GM23338 (cell line): ENCODE data around the gene MAN1C1.

ENCODE experiments used
- CREB1 ChIP-seq: fragments of 250-450 bp; sonication (Bioruptor Pico); IDR thresholded peaks from 2 replicates; pipeline ENCODE4 v1.5.0; 2020; ENCODE audit warnings: low read depth, mild to moderate bottlenecking, moderate library complexity
- EZH2 ChIP-seq: fragments of 200-600 bp; sonication (generic); IDR thresholded peaks from one replicate; pipeline ENCODE4 v1.8.0; 2017; ENCODE audit warnings: antibody characterized with exemption, mild to moderate bottlenecking, low read depth; ENCODE audit not compliant: unreplicated experiment
- EZH2phosphoT487 ChIP-seq: fragments of 200-600 bp; sonication (generic); IDR thresholded peaks from one replicate; pipeline ENCODE4 v1.8.1; 2018; ENCODE audit warnings: antibody characterized with exemption; ENCODE audit not compliant: unreplicated experiment
- JUNB ChIP-seq: IDR thresholded peaks from one replicate; pipeline ENCODE4 v1.6.1; 2016; ENCODE audit warnings: antibody characterized with exemption; ENCODE audit not compliant: unreplicated experiment
- NANOG ChIP-seq: IDR thresholded peaks from 2 replicates; pipeline ENCODE4 v1.6.1; 2016; ENCODE audit warnings: antibody characterized with exemption, borderline replicate concordance
- POLR2AphosphoS5 ChIP-seq: IDR thresholded peaks from 2 replicates; pipeline ENCODE4 v1.6.1; 2016; ENCODE audit warnings: antibody characterized with exemption, low read depth
- STAT1 ChIP-seq: IDR thresholded peaks from one replicate; pipeline ENCODE4 v1.6.1; 2016; ENCODE audit warnings: antibody characterized with exemption; ENCODE audit not compliant: unreplicated experiment
- ZNF114 ChIP-seq: fragments of 250-450 bp; sonication (Bioruptor Pico); IDR thresholded peaks from 2 replicates; pipeline ENCODE4 v1.5.0; 2020; ENCODE audit warnings: mild to moderate bottlenecking, moderate library complexity
- ZNF331 ChIP-seq: fragments of 250-450 bp; sonication (Bioruptor Pico); IDR thresholded peaks from 2 replicates; pipeline ENCODE4 v1.5.0; 2020; ENCODE audit warnings: low read depth, mild to moderate bottlenecking, moderate library complexity
- TF ChIP-seq, protein P1 (sequence below), 2 experiments: fragments of 200-600 bp in 1 of 2; sonication (generic) in 1 of 2; conservative IDR thresholded peaks; 2 replicates each; pipeline versions ENCODE4 v1.5.1 to v1.6.1; 2016 to 2017; ENCODE audit warnings: antibody characterized with exemption in 2 of 2, low read depth in 2 of 2, mild to moderate bottlenecking in 2 of 2, moderate library complexity in 1 of 2
- TF ChIP-seq, protein P2 (sequence below): IDR thresholded peaks from 2 replicates; pipeline ENCODE4 v1.6.1; 2016; ENCODE audit warnings: antibody characterized with exemption
- TF ChIP-seq, protein P3 (sequence below): IDR thresholded peaks from one replicate; pipeline ENCODE4 v1.6.1; 2018; ENCODE audit warnings: antibody characterized with exemption; ENCODE audit not compliant: unreplicated experiment

DNA sequence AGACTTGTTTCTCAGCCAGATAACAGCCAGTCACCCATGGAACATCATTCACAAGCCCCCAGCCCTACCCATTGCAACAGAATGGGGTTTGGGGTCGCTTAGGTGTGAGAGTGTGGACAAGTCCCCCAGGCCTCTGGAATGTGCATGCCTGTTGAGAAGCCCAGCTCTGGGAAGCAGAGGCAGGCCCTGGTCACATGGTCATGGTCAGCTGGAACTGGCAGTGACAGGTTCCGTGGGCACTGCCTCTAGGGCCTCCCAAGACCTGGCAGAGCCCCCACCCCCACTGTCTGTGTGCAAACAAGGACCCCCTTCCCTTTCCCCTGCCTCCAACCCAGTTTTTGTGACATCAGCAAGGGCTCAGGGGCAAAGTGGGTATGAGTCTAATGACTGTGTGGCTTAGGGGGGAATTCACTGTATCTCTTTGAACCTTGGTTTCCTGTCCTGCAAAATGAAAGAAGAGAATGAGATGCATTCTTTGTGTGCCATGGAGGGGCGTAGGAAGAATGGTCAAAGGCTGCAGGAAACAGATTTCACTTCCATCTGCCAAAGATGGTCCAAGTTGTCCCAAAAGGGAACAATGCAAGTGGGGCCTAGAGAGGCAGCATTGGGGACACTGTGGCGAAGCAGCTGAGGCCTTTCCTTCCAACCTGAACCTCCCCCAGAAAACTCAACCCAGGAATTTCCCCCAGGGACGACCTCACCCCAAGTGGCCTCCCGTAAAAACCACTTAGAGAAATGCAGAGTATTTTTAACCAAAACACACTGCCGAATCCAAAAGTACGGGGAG is 148.7 kb downstream of the MAN1C1 start:
- TF ChIP-seq, protein P1, sequence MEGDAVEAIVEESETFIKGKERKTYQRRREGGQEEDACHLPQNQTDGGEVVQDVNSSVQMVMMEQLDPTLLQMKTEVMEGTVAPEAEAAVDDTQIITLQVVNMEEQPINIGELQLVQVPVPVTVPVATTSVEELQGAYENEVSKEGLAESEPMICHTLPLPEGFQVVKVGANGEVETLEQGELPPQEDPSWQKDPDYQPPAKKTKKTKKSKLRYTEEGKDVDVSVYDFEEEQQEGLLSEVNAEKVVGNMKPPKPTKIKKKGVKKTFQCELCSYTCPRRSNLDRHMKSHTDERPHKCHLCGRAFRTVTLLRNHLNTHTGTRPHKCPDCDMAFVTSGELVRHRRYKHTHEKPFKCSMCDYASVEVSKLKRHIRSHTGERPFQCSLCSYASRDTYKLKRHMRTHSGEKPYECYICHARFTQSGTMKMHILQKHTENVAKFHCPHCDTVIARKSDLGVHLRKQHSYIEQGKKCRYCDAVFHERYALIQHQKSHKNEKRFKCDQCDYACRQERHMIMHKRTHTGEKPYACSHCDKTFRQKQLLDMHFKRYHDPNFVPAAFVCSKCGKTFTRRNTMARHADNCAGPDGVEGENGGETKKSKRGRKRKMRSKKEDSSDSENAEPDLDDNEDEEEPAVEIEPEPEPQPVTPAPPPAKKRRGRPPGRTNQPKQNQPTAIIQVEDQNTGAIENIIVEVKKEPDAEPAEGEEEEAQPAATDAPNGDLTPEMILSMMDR (conservative IDR thresholded peaks at IDR 0.05; ENCODE audit: low read depth in 2 of 2) = no peak
- TF ChIP-seq, protein P2, sequence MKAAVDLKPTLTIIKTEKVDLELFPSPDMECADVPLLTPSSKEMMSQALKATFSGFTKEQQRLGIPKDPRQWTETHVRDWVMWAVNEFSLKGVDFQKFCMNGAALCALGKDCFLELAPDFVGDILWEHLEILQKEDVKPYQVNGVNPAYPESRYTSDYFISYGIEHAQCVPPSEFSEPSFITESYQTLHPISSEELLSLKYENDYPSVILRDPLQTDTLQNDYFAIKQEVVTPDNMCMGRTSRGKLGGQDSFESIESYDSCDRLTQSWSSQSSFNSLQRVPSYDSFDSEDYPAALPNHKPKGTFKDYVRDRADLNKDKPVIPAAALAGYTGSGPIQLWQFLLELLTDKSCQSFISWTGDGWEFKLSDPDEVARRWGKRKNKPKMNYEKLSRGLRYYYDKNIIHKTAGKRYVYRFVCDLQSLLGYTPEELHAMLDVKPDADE = no peak
- no peak for TF ChIP-seq EZH2
- TF ChIP-seq POLR2AphosphoS5 = no peak
- TF ChIP-seq EZH2phosphoT487 = no peak
- TF ChIP-seq, protein P3, sequence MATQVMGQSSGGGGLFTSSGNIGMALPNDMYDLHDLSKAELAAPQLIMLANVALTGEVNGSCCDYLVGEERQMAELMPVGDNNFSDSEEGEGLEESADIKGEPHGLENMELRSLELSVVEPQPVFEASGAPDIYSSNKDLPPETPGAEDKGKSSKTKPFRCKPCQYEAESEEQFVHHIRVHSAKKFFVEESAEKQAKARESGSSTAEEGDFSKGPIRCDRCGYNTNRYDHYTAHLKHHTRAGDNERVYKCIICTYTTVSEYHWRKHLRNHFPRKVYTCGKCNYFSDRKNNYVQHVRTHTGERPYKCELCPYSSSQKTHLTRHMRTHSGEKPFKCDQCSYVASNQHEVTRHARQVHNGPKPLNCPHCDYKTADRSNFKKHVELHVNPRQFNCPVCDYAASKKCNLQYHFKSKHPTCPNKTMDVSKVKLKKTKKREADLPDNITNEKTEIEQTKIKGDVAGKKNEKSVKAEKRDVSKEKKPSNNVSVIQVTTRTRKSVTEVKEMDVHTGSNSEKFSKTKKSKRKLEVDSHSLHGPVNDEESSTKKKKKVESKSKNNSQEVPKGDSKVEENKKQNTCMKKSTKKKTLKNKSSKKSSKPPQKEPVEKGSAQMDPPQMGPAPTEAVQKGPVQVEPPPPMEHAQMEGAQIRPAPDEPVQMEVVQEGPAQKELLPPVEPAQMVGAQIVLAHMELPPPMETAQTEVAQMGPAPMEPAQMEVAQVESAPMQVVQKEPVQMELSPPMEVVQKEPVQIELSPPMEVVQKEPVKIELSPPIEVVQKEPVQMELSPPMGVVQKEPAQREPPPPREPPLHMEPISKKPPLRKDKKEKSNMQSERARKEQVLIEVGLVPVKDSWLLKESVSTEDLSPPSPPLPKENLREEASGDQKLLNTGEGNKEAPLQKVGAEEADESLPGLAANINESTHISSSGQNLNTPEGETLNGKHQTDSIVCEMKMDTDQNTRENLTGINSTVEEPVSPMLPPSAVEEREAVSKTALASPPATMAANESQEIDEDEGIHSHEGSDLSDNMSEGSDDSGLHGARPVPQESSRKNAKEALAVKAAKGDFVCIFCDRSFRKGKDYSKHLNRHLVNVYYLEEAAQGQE = no peak
- no peak for TF ChIP-seq ZNF114 (CRISPR knock-in tag)
- no peak for TF ChIP-seq CREB1 (CRISPR knock-in tag)
- no peak for TF ChIP-seq ZNF331 (CRISPR knock-in tag)
- no peak for TF ChIP-seq STAT1
- no peak for TF ChIP-seq NANOG
- TF ChIP-seq JUNB = no peak
